T-cell (primary cell): ENCODE measurements around the gene TMEM132E. TPM values are rescaled to one million over a fixed set of nuclear protein-coding genes. Genes with fewer than 3 reads are reported as not detected.
"Not testable (repeated sequence)": the region's sequence is repeated elsewhere in the genome, so short reads cannot be mapped to it uniquely, and the experiment has no call there.

ENCODE experiments used
- ATAC-seq, 4 experiments: fragments of 200-7000 bp in 3 of 4; fragments of 150-1000 bp in 1 of 4; cut with Tn5 transposase; replicated peaks in 1 of 4; 1 replicate in 3 of 4; 2 replicates in 1 of 4; pipeline ENCODE4 v1.10.0; 2021; ENCODE audit warnings: moderate library complexity in 3 of 4, mild to moderate bottlenecking in 2 of 4, moderate number of reproducible peaks in 1 of 4
- CTCF ChIA-PET, 2 donors: fragments of 300-600 bp; sonication (Branson Sonifier 250); formaldehyde crosslinking; loops; one replicate each; lab custom pipeline; 2022; ENCODE audit warnings: antibody characterized with exemption in 2 of 2; lab: Charles Lee
- POLR2A ChIA-PET, 2 donors: fragments of 300-600 bp; sonication (Branson Sonifier 250); formaldehyde crosslinking; loops; one replicate each; lab custom pipeline; 2022; ENCODE audit warnings: antibody characterized with exemption in 2 of 2; lab: Charles Lee
- DNase-seq, 35 experiments: peaks; one replicate each; pipeline versions ENCODE4 v3.0.0 to v3.0.0-alpha.2; 2013 to 2023
- H3K27ac ChIP-seq: one replicate; pipeline ENCODE4 v1.5.1; 2013; ENCODE audit warnings: low read length
- H3K27me3 ChIP-seq, 2 experiments: replicated peaks in 1 of 2; 1 replicate in 1 of 2; 2 replicates in 1 of 2; pipeline versions ENCODE4 v1.6.1 to v1.7.0; 2013; ENCODE audit warnings: low read length in 1 of 2, mixed read lengths in 1 of 2; ENCODE audit not compliant: control insufficient read depth in 2 of 2, insufficient read depth in 2 of 2; ENCODE audit errors: extremely low read depth in 1 of 2
- H3K36me3 ChIP-seq, 2 donors: 1 replicate in 1 of 2; 2 replicates in 1 of 2; pipeline versions ENCODE4 v1.6.1 to v1.7.0; 2013; ENCODE audit warnings: low read length in 1 of 2; ENCODE audit not compliant: control insufficient read depth in 2 of 2, insufficient read depth in 1 of 2; ENCODE audit errors: extremely low read depth in 1 of 2
- H3K4me1 ChIP-seq, 2 experiments: 1 replicate in 1 of 2; 2 replicates in 1 of 2; pipeline versions ENCODE4 v1.6.1 to v1.7.0; 2013; ENCODE audit warnings: low read length in 2 of 2, mixed read lengths in 1 of 2; ENCODE audit not compliant: insufficient read depth in 2 of 2, control insufficient read depth in 1 of 2; ENCODE audit errors: extremely low read depth in 1 of 2
- H3K4me3 ChIP-seq, 2 donors: 1 replicate in 1 of 2; 2 replicates in 1 of 2; pipeline versions ENCODE4 v1.5.1 to v1.7.0; 2013; ENCODE audit warnings: mild to moderate bottlenecking in 2 of 2, low read length in 1 of 2, moderate library complexity in 1 of 2; ENCODE audit not compliant: control insufficient read depth in 1 of 2; ENCODE audit errors: extremely low read depth in 1 of 2
- H3K9me3 ChIP-seq: 2 replicates; pipeline ENCODE4 v1.7.0; 2013
- H3K27ac Mint-ChIP-seq, 2 donors: one replicate each; pipeline ENCODE4 v1.8.0; 2020 to 2021; ENCODE audit warnings: mild to moderate bottlenecking in 2 of 2, mixed read lengths in 2 of 2
- H3K27me3 Mint-ChIP-seq, 2 donors: one replicate each; pipeline ENCODE4 v1.8.0; 2021 to 2022; ENCODE audit warnings: mixed read lengths in 2 of 2
- H3K36me3 Mint-ChIP-seq: one replicate; pipeline ENCODE4 v1.8.0; 2021; ENCODE audit warnings: mixed read lengths
- H3K4me1 Mint-ChIP-seq, 3 donors: one replicate each; pipeline ENCODE4 v1.8.0; 2020 to 2022; ENCODE audit warnings: mixed read lengths in 3 of 3, mild to moderate bottlenecking in 1 of 3
- H3K4me3 Mint-ChIP-seq, 3 donors: one replicate each; pipeline ENCODE4 v1.8.0; 2020 to 2022; ENCODE audit warnings: mild to moderate bottlenecking in 3 of 3, mixed read lengths in 3 of 3, moderate library complexity in 3 of 3
- H3K9me3 Mint-ChIP-seq, 3 donors: one replicate each; pipeline ENCODE4 v1.8.0; 2020 to 2022; ENCODE audit warnings: mixed read lengths in 3 of 3
- WGBS: methylation state at CpG from one replicate; pipeline ENCODE4 v1.1.5; 2013; ENCODE audit warnings: missing lambda C conversion rate; ENCODE audit not compliant: insufficient coverage; 5-methylcytosine and 5-hydroxymethylcytosine counted together
- total RNA-seq, 35 experiments: library from RNA in 6 of 35; stranded (reverse) in 6 of 35; fragments of 120-200 nt in 1 of 35; gene quantifications; one replicate each; pipeline versions ENCODE4 v1.2.1 to v1.2.4 and lab custom pipeline; 2013 to 2026

Gene TMEM132E
- total RNA-seq (under 1 TPM in 4 of 5 donors, not detected in 1; 0.09 to 0.47 (median 0.32) TPM), total RNA-seq (lab: John Stamatoyannopoulos, UW) (0 to 1.2 (median 0.27) reads per million in 29 experiments)
- total RNA-seq (2013), result 0.15 TPM

- Histone ChIP-seq H3K27ac (no peak within 1 kb of the TSS), H3K36me3 (no peaks in the 10 kb centered on the region), H3K27me3 (peaks cover 18 to 81% of the 10 kb centered on the region in 2 experiments), H3K9me3 (no peaks in the 10 kb centered on the region), H3K4me3 (peak within 1 kb of the TSS; percentile 22 to 26), H3K4me1 (peaks cover 0 to 31% of the 10 kb centered on the region in 2 experiments)
- H3K27ac Mint-ChIP-seq, result peak within 1 kb of the TSS in 1 of 2 donors; percentile 8
- 2% methylated on average over 80 of the region's 101 CpGs for WGBS
- ATAC-seq (peak in 3 of 4 experiments; percentile 25 to 28 (median 25)), DNase-seq (peak in 2 of 35 experiments; percentile 12 to 17)
- ChIA-PET POLR2A (no interaction called here), CTCF (no interaction called here)
- peaks cover 10 to 19% (median 12%) of the 10 kb centered on the region in 3 donors for H3K4me1 Mint-ChIP-seq
- no peaks in the 10 kb centered on the region for H3K36me3 Mint-ChIP-seq
- peaks cover 69 to 78% of the 10 kb centered on the region in 2 donors for H3K27me3 Mint-ChIP-seq
- H3K4me3 Mint-ChIP-seq, result peak within 1 kb of the TSS; percentile 70 to 87 (median 73)
- peaks cover 0 to 1% (median 0%) of the 10 kb centered on the region in 3 donors for H3K9me3 Mint-ChIP-seq
Measured at GRCh38 chr17:34579017-34579946, at the start of gene TMEM132E. TMEM132E (plus strand) TSS chr17:34579582; CDS start chr17:34581077, 1,495 bp downstream.

DNA sequence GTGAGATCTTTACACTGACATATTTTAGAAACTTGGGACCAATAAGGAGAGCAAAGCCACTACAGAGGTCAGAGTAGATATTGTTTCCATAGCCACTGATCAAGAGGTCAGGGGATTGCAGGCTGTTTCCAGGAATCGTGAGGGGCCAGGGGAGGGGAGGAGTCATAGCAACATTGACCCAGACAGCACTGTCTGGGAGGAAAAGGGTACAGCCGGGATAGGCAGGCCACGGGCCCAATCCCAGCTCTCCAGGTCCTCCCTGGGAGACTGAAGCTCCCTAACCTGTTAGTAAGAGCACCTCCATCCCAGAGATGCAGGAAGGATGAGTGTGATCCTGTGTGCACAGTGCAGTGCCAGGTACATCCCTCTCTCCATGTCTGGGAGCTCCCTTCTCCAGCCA is 48.5 kb upstream of the TMEM132E start:
- H3K4me1 Mint-ChIP-seq, result no peaks in the 10 kb centered on the region
- ChIA-PET POLR2A (no interaction called here), CTCF (no interaction called here)
- Histone ChIP-seq H3K4me3 (no peak overlapping the region), H3K36me3 (no peaks in the 10 kb centered on the region), H3K9me3 (no peaks in the 10 kb centered on the region), H3K27ac (no peak overlapping the region), H3K27me3 (peaks cover 3 to 36% of the 10 kb centered on the region in 2 experiments), H3K4me1 (no peaks in the 10 kb centered on the region)
- H3K27me3 Mint-ChIP-seq, result peaks cover 62 to 68% of the 10 kb centered on the region in 2 donors
- no peak for DNase-seq
- H3K27ac Mint-ChIP-seq, result no peak overlapping the region
- no peaks in the 10 kb centered on the region for H3K9me3 Mint-ChIP-seq
- ATAC-seq, result no peak
- WGBS, result 40% methylated on average over 1 of the region's 3 CpGs
- H3K36me3 Mint-ChIP-seq, result no peaks in the 10 kb centered on the region
- H3K4me3 Mint-ChIP-seq, result no peak overlapping the region

DNA sequence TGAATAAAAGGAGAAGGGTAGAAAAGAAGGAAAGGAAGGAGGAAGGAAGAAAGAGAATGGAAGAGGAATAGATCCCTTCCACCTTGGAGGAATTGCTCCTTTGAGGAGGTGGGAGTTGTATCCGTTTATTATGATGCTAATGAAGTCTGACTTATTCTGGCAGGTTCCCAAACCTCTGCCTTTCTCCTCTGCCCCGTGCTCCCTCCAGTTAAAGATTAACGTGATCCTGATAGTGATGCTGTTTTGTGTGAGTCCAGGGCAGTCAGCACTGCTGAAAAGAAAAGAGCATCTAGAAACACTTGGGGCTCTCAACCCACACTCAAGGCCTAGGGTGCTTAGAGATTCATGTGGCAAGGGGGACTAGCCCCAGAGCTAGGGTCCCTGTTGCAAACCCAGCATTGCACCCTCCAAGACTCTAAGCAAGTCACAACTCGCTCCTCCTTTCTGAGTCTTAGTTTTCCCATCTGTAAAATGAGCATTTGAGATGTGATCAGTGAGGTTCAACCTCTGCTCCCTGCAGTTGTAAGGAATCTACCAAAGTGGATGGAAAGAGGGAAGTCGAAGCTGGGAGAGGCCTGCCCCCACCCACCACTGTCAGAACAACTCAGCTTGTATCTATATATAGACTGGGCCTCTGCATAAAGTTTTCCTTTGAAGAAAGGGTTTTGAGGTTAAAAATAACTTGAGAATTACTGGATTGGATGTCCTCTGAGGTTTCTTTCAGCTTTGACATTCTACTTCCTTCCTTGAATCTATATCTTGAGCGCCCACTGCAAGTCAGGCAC is 46.9 kb upstream of the TMEM132E start:
- CTCF ChIA-PET, result no interaction called here
- peaks cover 3 to 32% of the 10 kb centered on the region in 2 experiments for H3K27me3 ChIP-seq
- no peak for DNase-seq
- H3K36me3 Mint-ChIP-seq, result no peaks in the 10 kb centered on the region
- H3K4me1 Mint-ChIP-seq, result no peaks in the 10 kb centered on the region
- no peaks in the 10 kb centered on the region for H3K4me1 ChIP-seq
- WGBS, result 80% methylated on average over 1 of the region's 6 CpGs
- H3K36me3 ChIP-seq, result no peaks in the 10 kb centered on the region
- POLR2A ChIA-PET, result interaction anchor here in 1 of 2 donors (0.5 kb wide), 1 partner anchor 586 kb away, joined by 3 read pairs; no protein-coding TSS in a partner anchor
- peaks cover 74 to 75% of the 10 kb centered on the region in 2 donors for H3K27me3 Mint-ChIP-seq
- no peaks in the 10 kb centered on the region for H3K9me3 Mint-ChIP-seq
- no peak overlapping the region for H3K27ac Mint-ChIP-seq
- H3K4me3 ChIP-seq, result no peak overlapping the region
- no peak overlapping the region for H3K27ac ChIP-seq
- ATAC-seq, result no peak
- H3K4me3 Mint-ChIP-seq, result no peak overlapping the region
- H3K9me3 ChIP-seq, result no peaks in the 10 kb centered on the region

- H3K9me3 Mint-ChIP-seq, result no peaks in the 10 kb centered on the region
- no peak for DNase-seq
- no peak overlapping the region for H3K27ac ChIP-seq
- peaks cover 64 to 68% of the 10 kb centered on the region in 2 donors for H3K27me3 Mint-ChIP-seq
- H3K36me3 ChIP-seq, result no peaks in the 10 kb centered on the region
- no peak overlapping the region for H3K27ac Mint-ChIP-seq
- H3K36me3 Mint-ChIP-seq, result no peaks in the 10 kb centered on the region
- CTCF ChIA-PET, result no interaction called here
- POLR2A ChIA-PET, result no interaction called here
- H3K4me1 Mint-ChIP-seq, result no peaks in the 10 kb centered on the region
- WGBS, result 72% methylated on average over 6 of the region's 6 CpGs
- ATAC-seq, result no peak
- no peak overlapping the region for H3K4me3 ChIP-seq
- H3K4me3 Mint-ChIP-seq, result no peak overlapping the region
- no peaks in the 10 kb centered on the region for H3K4me1 ChIP-seq
- H3K27me3 ChIP-seq, result peaks cover 0 to 24% of the 10 kb centered on the region in 2 experiments
- no peaks in the 10 kb centered on the region for H3K9me3 ChIP-seq
Measured at GRCh38 chr17:34533806-34534527, 45.4 kb upstream of the TMEM132E start.

DNA sequence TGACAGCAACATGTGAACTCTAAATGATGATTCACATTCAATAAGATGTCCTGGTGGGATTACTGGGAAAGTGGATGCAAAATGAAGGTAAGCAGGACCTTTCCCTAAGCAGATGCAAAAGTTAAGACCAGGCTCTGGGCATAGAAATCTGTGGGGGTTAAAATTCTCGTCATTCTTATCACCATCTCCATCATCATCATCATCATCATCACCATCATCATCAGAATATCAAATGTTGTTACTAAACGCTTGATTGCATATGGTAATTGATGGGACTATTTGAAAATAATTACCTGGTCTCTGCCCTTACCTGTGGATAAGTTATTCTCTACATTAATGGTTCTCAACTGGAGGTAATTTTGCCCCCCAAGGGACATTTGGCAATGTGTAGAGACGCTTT is 41.9 kb upstream of the TMEM132E start:
- Histone ChIP-seq H3K4me3 (no peak overlapping the region), H3K36me3 (no peaks in the 10 kb centered on the region), H3K27ac (no peak overlapping the region), H3K27me3 (peaks cover 0 to 36% of the 10 kb centered on the region in 2 experiments), H3K4me1 (no peaks in the 10 kb centered on the region), H3K9me3 (no peaks in the 10 kb centered on the region)
- Mint-ChIP-seq H3K4me1 (no peaks in the 10 kb centered on the region), H3K9me3 (no peaks in the 10 kb centered on the region), H3K27ac (no peak overlapping the region), H3K36me3 (no peaks in the 10 kb centered on the region), H3K4me3 (no peak overlapping the region), H3K27me3 (peaks cover 54 to 57% of the 10 kb centered on the region in 2 donors)
- ChIA-PET CTCF (no interaction called here), POLR2A (no interaction called here)
- WGBS, result no CpG with 5 or more reads among the region's 3 CpGs
- ATAC-seq (no peak), DNase-seq (no peak)

DNA sequence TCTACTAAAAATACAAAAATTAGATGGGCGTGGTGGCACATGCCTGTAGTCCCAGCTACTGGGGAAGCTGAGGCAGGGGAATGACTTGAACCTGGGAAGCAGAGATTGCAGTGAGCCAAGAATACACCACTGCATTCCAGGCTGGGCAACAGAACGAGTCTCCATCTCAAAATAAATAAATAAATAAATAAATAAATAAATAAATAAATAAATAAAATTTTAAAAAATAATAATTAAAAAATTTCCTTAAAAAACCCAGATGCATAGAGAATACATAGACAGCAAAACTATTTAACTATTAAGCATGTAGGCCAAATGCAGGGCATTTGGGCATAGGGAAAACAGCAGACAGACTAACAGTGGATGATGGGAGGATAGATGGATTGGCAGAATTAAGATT is 40.8 kb upstream of the TMEM132E start:
- H3K9me3 Mint-ChIP-seq, POLR2A ChIA-PET, DNase-seq, CTCF ChIA-PET, H3K4me3 ChIP-seq, H3K4me1 ChIP-seq, H3K4me3 Mint-ChIP-seq, H3K27ac Mint-ChIP-seq, ATAC-seq, H3K27ac ChIP-seq, H3K36me3 Mint-ChIP-seq, H3K9me3 ChIP-seq, H3K4me1 Mint-ChIP-seq, H3K36me3 ChIP-seq: not testable (repeated sequence)
- WGBS, result no CpG with 5 or more reads among the region's 2 CpGs
- H3K27me3 Mint-ChIP-seq, result peaks cover 50 to 56% of the 10 kb centered on the region in 2 donors
- peaks cover 0 to 28% of the 10 kb centered on the region in 2 experiments for H3K27me3 ChIP-seq
